Subcutaneous adipose tissue (tissue), 4 donors: ENCODE results near the gene CDCA4. TPM values are rescaled to one million over a fixed set of nuclear protein-coding genes. Genes with fewer than 3 reads are reported as not detected.

Experiments used
- total RNA-seq, 4 donors: library from RNA; depleted of rRNA; stranded (reverse); fragments of >200 nt; gene quantifications; one replicate each; pipeline ENCODE4 v1.1.0, GENCODE V29; 2016
- TF ChIP-seq, protein P1 (sequence below): fragments of 450-650 bp; IDR thresholded peaks from one replicate; pipeline ENCODE4 v1.5.1; 2016; ENCODE audit warnings: low read depth, mild to moderate bottlenecking, control low read depth, antibody characterized with exemption, moderate library complexity

CDCA4 gene
- total RNA-seq, 4 donors from 2014 or later, result 4.0 to 6.6 (median 6.3) TPM

DNA sequence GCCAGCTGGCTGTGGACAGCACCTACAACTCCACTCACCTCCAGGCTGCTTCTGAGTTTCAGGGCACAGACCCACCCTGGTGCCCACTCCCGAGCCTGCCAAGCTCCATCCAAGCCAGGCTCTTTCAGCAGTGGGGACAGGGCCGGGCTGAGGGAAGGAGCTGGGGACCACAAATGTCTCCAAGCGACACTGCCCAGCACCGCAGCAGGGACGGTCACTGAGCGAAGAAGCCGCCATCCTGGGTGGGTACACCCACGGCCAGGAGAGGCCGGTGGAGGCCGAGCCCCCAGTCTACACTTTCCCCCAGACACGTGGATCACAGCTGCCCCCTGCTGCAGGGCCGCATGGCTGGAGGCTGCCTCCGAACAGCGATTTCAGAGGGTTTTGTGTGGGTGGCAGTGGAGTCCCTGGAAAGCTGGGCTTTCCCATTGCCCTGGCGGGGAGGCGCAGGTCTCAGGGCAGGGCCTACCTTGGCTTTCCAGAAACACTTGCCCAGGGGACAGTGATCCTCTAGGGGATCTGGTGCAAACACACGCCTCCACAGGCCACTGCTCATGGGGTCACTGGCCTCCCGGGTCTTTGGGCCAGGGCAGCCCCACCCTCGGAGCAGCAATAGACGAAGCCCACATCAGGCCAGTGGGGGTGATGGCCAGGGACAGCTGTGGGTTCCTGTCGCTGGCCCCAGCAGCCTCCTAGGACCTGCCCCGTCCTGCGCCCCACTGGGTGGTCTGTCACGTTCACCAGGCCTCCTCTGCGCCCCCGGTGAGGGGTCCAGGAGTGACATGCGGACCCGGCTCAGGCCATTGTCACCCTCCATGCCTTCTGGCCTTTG is 45.6 kb upstream of the CDCA4 start:
- TF ChIP-seq, protein P1, sequence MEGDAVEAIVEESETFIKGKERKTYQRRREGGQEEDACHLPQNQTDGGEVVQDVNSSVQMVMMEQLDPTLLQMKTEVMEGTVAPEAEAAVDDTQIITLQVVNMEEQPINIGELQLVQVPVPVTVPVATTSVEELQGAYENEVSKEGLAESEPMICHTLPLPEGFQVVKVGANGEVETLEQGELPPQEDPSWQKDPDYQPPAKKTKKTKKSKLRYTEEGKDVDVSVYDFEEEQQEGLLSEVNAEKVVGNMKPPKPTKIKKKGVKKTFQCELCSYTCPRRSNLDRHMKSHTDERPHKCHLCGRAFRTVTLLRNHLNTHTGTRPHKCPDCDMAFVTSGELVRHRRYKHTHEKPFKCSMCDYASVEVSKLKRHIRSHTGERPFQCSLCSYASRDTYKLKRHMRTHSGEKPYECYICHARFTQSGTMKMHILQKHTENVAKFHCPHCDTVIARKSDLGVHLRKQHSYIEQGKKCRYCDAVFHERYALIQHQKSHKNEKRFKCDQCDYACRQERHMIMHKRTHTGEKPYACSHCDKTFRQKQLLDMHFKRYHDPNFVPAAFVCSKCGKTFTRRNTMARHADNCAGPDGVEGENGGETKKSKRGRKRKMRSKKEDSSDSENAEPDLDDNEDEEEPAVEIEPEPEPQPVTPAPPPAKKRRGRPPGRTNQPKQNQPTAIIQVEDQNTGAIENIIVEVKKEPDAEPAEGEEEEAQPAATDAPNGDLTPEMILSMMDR, result no peak

DNA sequence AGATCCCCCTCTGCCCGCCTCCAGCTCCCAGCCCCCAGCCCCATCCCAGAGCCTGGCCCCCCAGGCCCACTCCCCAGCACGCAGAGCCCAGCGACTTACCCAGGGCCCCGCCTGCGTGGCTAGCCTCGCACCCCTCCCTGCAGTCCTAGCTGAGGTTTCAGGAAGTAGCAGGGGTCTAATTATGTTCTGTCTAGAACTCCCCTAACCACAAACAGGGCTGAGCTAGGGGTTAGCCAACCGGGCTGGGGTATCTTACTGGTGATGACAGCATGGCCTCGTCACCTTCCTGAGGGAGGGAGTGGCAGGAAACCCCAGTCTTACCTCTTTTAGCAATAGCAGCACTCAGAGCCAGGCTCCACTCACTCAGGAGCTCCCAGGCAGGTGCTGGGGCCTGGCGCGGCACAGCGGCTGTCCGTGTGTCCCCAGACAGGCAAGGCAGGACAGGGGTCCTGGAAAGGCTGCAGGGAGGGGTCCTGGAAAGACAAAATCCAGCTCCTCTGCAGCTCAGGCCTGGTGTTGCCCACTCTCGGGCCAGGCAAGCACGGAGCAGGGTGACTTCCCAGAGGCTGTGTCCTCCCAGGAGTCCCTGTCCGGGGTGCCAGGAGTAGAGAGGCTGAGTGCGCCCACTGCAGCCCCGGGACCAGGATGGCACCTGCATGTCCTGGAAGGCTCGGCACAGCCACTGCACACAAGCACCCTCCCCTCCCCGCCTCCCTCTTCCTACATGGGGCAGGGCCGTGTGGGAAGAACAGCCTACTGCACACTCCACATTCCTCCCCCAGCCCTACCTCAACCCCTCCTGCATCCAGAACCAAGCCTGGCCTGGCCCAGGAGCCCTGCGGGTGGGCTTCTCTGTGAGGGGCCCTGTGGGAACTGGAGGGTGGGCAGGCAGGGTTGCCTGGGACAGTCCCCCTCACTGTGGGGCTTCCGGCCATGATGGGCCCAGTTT is 44.7 kb upstream of the CDCA4 start, which contains the start of gene GPR132:
Gene GPR132, minus strand, starts transcription at position 151 of the 949 bp plus-strand sequence. CDS start 10,010 bp downstream, outside the sequence.
- TF ChIP-seq, protein P1, result no peak

DNA sequence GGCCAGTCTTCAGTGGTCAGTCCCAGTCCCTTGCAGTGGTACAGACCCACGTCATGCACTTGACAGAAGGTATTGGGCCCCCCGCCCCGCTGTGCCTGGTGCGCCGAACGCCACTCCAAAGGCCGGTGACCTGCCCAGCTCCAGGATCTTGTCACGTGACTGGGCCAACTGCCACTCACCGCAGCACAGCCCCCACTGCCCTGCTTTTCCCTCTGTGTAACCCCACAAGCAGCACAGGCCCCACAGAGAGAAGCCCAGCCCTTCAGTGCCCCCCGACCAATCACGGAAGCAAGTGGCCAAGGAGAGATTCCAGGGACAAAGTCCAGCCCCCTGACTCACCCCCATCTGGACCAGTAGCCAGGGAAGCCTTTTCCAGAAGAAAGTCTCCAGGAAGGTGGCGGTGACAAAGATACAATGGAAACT is 43.8 kb upstream of the CDCA4 start:
- TF ChIP-seq, protein P1, result no peak

DNA sequence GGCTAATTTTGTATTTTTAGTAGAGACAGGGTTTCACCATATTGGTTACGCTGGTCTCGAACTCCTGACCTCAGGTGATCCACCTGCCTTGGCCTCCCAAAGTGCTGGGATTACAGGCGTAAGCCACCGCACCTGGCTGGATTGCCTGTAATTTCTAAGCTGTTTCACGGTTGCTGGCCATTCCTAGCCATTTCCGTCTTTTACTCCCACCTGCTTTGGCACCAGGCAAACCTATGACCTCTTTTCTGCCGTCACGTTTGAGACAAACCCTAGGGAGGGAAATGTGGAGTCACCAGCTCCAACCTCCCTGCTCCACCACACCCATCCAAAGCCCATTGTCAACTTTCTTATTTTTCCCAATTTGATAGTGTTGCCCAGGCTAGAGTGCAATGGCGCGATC is 43.1 kb upstream of the CDCA4 start:
- TF ChIP-seq, protein P1, result no peak

DNA sequence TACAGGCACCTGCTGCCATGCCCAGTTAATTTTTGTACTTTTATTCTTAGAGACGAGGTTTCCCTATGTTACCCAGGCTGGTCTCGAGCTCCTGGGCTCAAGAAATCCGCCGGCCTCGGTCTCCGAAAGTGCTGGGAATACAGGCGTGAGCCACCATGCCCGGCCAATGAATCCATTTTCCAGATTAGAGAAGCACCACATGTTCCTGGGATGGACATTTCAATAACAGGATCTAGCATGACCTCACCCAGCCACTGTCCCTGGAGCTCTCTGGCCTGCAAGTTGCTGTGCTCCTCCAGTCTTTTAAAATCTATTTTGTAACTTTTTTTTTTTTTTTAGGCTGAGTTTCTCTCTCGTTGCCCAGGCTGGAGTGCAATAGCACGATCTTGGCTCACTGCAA is 42.2 kb upstream of the CDCA4 start:
- TF ChIP-seq, protein P1, result no peak

DNA sequence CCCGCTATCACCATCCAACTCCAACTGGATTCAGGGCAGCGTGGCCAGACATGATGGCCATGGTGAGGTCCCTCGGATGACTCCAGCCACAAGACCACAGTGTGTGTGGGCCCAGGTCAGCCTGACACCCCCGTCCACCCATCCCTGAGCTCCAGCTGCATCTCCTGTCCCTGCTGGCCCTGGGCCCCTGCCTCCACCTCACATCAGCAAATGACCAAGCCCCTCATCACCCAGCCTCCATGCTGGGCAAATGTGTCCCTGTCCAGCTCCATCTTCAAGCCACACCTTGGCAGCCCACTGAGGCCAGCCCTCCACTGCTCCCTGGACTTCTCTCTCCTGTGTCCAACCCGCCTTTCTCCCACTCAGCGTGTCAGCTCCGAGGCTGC is 41.2 kb upstream of the CDCA4 start:
- TF ChIP-seq, protein P1, result no peak
